ENCODE data around the gene SAMD14. TPM values are rescaled to one million over a fixed set of nuclear protein-coding genes. Genes with fewer than 3 reads are reported as not detected.
A peak's percentile ranks its signal among the peaks of the same experiment; 100 is the strongest.

SAMD14 gene
- total and polyA plus RNA-seq, 2 donors (not counting 1 experiment from before 2014, with no cell fraction given), result 0.13 to 0.89 TPM

DNA sequence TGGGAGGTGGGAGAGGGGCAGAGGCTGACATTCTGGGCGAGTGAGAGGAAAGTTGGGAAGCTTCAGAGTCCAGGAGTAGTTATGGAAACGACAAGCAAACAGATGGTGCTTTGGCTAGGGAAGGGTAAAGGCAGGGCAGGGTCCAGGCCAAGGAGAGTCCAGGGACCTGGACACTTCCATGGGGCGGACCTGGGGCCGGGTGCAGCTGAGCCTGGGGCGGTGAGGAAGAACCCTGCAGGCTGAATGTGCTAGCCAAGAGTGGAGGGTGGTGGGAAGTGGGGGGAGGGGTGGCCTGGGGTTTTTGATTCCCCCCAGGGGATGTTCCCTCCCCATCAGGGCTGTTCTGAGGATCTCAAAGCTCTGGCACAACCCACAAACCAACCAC is 17.9 kb upstream of the SAMD14 start:
- Mint-ChIP-seq H3K4me3 (peak overlapping the region; percentile 100), H3K4me1 (peaks cover 59% of the 10 kb centered on the region), H3K27ac (peak overlapping the region; percentile 98), H3K9me3 (ENCODE audit: insufficient read depth) (no peaks in the 10 kb centered on the region), H3K27me3 (no peaks in the 10 kb centered on the region)
- Histone ChIP-seq H3K27ac (ENCODE audit: low read length in 2 of 2) (peak overlapping the region; percentile 82 to 94), H3K9me3 (ENCODE audit: control extremely low read depth in 1 of 3, control insufficient read depth in 2 of 3, insufficient read depth in 1 of 3, low read length in 2 of 3) (no peaks in the 10 kb centered on the region), H2AFZ (ENCODE audit: insufficient read depth, low read depth, low read length, poor library complexity, severe bottlenecking) (no peak overlapping the region), H3K4me2 (replicated peaks; ENCODE audit: low read depth, low read length, poor library complexity, severe bottlenecking) (peak overlapping the region; percentile 92), H3K4me3 (ENCODE audit: control extremely low read depth in 1 of 5, extremely low read depth in 1 of 5, insufficient read depth in 1 of 5, low read depth in 2 of 5, low read length in 4 of 5) (peak overlapping the region; percentile 74 to 97 (median 85)), H3K36me3 (replicated peaks in 1 of 2; ENCODE audit: control extremely low read depth in 1 of 2, control insufficient read depth in 1 of 2, extremely low read depth in 1 of 2, insufficient read depth in 2 of 2, low read length in 1 of 2) (peaks cover 0 to 37% of the 10 kb centered on the region in 2 experiments), H4K20me1 (ENCODE audit: control insufficient read depth, insufficient read depth, low read length, poor library complexity, severe bottlenecking) (peaks cover 73% of the 10 kb centered on the region), H3K79me2 (ENCODE audit: control insufficient read depth, insufficient read depth, low read length) (peaks cover 80% of the 10 kb centered on the region), H3K27me3 (replicated peaks in 1 of 4; ENCODE audit: control extremely low read depth in 1 of 4, control insufficient read depth in 3 of 4, insufficient read depth in 4 of 4, low read length in 3 of 4) (no peaks in the 10 kb centered on the region), H3K9ac (ENCODE audit: low read length) (peak overlapping the region; percentile 95), H3K4me1 (ENCODE audit: control insufficient read depth in 2 of 2, insufficient read depth in 2 of 2, low read length in 2 of 2) (peaks cover 50 to 66% of the 10 kb centered on the region in 2 donors)
- intact Hi-C loops (cut with micrococcal nuclease), result loop anchor here (1.0 kb wide), 2 partner anchors 8 to 53 kb away; partner anchors contain the start of gene PDK2
- TF ChIP-seq, protein P1, sequence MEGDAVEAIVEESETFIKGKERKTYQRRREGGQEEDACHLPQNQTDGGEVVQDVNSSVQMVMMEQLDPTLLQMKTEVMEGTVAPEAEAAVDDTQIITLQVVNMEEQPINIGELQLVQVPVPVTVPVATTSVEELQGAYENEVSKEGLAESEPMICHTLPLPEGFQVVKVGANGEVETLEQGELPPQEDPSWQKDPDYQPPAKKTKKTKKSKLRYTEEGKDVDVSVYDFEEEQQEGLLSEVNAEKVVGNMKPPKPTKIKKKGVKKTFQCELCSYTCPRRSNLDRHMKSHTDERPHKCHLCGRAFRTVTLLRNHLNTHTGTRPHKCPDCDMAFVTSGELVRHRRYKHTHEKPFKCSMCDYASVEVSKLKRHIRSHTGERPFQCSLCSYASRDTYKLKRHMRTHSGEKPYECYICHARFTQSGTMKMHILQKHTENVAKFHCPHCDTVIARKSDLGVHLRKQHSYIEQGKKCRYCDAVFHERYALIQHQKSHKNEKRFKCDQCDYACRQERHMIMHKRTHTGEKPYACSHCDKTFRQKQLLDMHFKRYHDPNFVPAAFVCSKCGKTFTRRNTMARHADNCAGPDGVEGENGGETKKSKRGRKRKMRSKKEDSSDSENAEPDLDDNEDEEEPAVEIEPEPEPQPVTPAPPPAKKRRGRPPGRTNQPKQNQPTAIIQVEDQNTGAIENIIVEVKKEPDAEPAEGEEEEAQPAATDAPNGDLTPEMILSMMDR (IDR thresholded peaks at IDR 0.05), result no peak
- TF ChIP-seq EZH2 (IDR thresholded peaks at IDR 0.05; ENCODE audit: borderline replicate concordance, insufficient read depth, low read depth, low read length, poor library complexity, severe bottlenecking), result no peak
- 5% methylated on average over 5 of the region's 5 CpGs for WGBS (ENCODE audit: insufficient coverage)
- ChIA-PET CTCF (interaction anchor here (0.7 to 5.1 kb wide), 13 partner anchors 9 to 150 kb away, joined by 3 to 59 read pairs (median 5); partner anchors contain the start of gene SAMD14), POLR2A (interaction anchor here (0.6 to 1.8 kb wide), 7 partner anchors 8 to 905 kb away, joined by 3 to 11 read pairs (median 5); partner anchors contain the start of gene PDK2)
- no peak for ATAC-seq (ENCODE audit: low read depth)
- DNase-seq, result no peak

DNA sequence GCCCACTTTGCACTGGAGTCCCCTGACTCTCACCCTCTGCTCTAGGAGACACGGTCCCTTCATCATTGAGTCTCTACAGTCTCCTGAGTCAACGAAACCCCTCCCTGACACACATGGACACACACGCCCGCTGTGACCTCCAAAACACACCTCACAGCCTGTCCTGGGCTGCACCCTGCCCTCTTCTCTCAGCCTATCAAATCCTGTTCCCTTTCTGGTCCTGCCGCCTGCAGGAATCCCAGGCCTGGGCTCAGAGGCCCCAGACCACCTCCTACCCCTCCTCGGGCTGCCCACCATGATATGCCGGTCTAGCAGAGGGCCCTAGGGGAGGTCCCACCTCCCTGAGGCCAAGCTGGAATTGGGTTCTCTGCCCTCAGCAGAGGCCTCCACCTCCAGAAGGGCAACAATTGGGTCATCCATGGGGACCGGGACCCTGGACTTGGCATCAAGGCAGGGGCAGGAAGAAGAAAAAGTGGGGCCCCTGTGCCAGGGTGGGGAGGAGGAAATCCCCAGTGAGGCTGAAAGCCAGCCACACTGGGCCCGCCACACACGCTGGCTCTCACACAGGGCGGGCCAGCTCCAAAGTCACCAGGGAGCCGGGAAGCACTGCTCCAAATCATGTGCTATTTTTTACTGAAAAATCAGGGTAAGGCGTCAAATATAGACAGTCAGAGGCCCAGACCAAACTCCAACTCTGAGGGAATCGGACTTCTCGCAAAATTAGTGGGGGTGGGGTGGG is 17.1 kb upstream of the SAMD14 start:
- ChIA-PET CTCF (interaction anchor here (0.7 to 5.1 kb wide), 10 partner anchors 14 to 151 kb away, joined by 3 to 59 read pairs (median 4); partner anchors contain the start of genes COL1A1 and SAMD14), POLR2A (interaction anchor here (1.0 to 1.6 kb wide), 3 partner anchors 11 to 53 kb away, joined by 4 to 5 read pairs (median 5); partner anchors contain the start of gene PDK2)
- Histone ChIP-seq H3K27me3 (replicated peaks in 1 of 4; ENCODE audit: control extremely low read depth in 1 of 4, control insufficient read depth in 3 of 4, insufficient read depth in 4 of 4, low read length in 3 of 4) (no peaks in the 10 kb centered on the region), H3K79me2 (ENCODE audit: control insufficient read depth, insufficient read depth, low read length) (peaks cover 87% of the 10 kb centered on the region), H3K4me1 (ENCODE audit: control insufficient read depth in 2 of 2, insufficient read depth in 2 of 2, low read length in 2 of 2) (peaks cover 50 to 66% of the 10 kb centered on the region in 2 donors), H3K27ac (ENCODE audit: low read length in 2 of 2) (peak overlapping the region; percentile 82 to 94), H3K9me3 (ENCODE audit: control extremely low read depth in 1 of 3, control insufficient read depth in 2 of 3, insufficient read depth in 1 of 3, low read length in 2 of 3) (no peaks in the 10 kb centered on the region), H4K20me1 (ENCODE audit: control insufficient read depth, insufficient read depth, low read length, poor library complexity, severe bottlenecking) (peaks cover 80% of the 10 kb centered on the region), H2AFZ (ENCODE audit: insufficient read depth, low read depth, low read length, poor library complexity, severe bottlenecking) (no peak overlapping the region), H3K36me3 (replicated peaks in 1 of 2; ENCODE audit: control extremely low read depth in 1 of 2, control insufficient read depth in 1 of 2, extremely low read depth in 1 of 2, insufficient read depth in 2 of 2, low read length in 1 of 2) (peaks cover 0 to 44% of the 10 kb centered on the region in 2 experiments), H3K4me2 (replicated peaks; ENCODE audit: low read depth, low read length, poor library complexity, severe bottlenecking) (peak overlapping the region; percentile 92), H3K4me3 (ENCODE audit: control extremely low read depth in 1 of 5, extremely low read depth in 1 of 5, insufficient read depth in 1 of 5, low read depth in 2 of 5, low read length in 4 of 5) (peak overlapping the region; percentile 74 to 97 (median 85)), H3K9ac (ENCODE audit: low read length) (peak overlapping the region; percentile 95)
- H3K27me3 Mint-ChIP-seq, result no peaks in the 10 kb centered on the region
- no peaks in the 10 kb centered on the region for H3K9me3 Mint-ChIP-seq (ENCODE audit: insufficient read depth)
- no peak for TF ChIP-seq EZH2 (IDR thresholded peaks at IDR 0.05; ENCODE audit: borderline replicate concordance, insufficient read depth, low read depth, low read length, poor library complexity, severe bottlenecking)
- TF ChIP-seq, protein P1 (IDR thresholded peaks at IDR 0.05), result no peak
- H3K4me3 Mint-ChIP-seq, result peak overlapping the region; percentile 100
- DNase-seq, result peak; percentile 49
- intact Hi-C loops (cut with micrococcal nuclease), result no loop called here
- no peak for ATAC-seq (ENCODE audit: low read depth)
- 11% methylated on average over 11 of the region's 15 CpGs for WGBS (ENCODE audit: insufficient coverage)
- peaks cover 64% of the 10 kb centered on the region for H3K4me1 Mint-ChIP-seq
- H3K27ac Mint-ChIP-seq, result peak overlapping the region; percentile 98
